HT1080 (cell line): ENCODE data around the gene RNF150. TPM values are rescaled to one million over a fixed set of nuclear protein-coding genes. Genes with fewer than 3 reads are reported as not detected.

Experiments
- DNase-seq: peaks from one replicate; pipeline ENCODE4 v3.0.0-alpha.2; 2015; ENCODE audit warnings: low read depth
- total RNA-seq: library from RNA; depleted of rRNA; stranded (reverse); fragments of >200 nt; shearing (Covaris generic); gene quantifications from 2 replicates; pipeline ENCODE4 v1.2.3, GENCODE V29; 2014

The RNF150 gene
- total RNA-seq, 1 experiment from 2014 or later: 0.37 TPM

GRCh38 chr4:140986045-140986444, 147.2 kb downstream of the RNF150 start:
- DNase-seq: no peak

GRCh38 chr4:140982613-140983340, 150.5 kb downstream of the RNF150 start:
- DNase-seq: no peak

GRCh38 chr4:140980426-140981200, 152.7 kb downstream of the RNF150 start:
- no peak for DNase-seq

- DNase-seq: no peak
These were observed 156.5 kb downstream of the RNF150 start for GRCh38 chr4:140976768-140977167.

- no peak for DNase-seq
These were observed 162.0 kb downstream of the RNF150 start for GRCh38 chr4:140971077-140971792.

GRCh38 chr4:140969296-140969695, 164.0 kb downstream of the RNF150 start:
- DNase-seq: no peak

GRCh38 chr4:140968371-140968770, 164.9 kb downstream of the RNF150 start:
- no peak for DNase-seq

GRCh38 chr4:140963883-140964282, 169.4 kb downstream of the RNF150 start:
- no peak for DNase-seq

- DNase-seq: no peak
These were observed 177.6 kb downstream of the RNF150 start for GRCh38 chr4:140955641-140956040.

GRCh38 chr4:140952717-140953116, 180.6 kb downstream of the RNF150 start:
- peak; percentile 63 for DNase-seq

GRCh38 chr4:140947506-140947905, 185.8 kb downstream of the RNF150 start:
- DNase-seq: peak; percentile 39

GRCh38 chr4:140945106-140945505, 188.2 kb downstream of the RNF150 start:
- DNase-seq: no peak

- DNase-seq: no peak
These were observed 188.7 kb downstream of the RNF150 start for GRCh38 chr4:140944572-140944971.

- DNase-seq: peak; percentile 18
These were observed 189.1 kb downstream of the RNF150 start for GRCh38 chr4:140944199-140944515.

- no peak for DNase-seq
These were observed 189.6 kb downstream of the RNF150 start for GRCh38 chr4:140943486-140944198.

- DNase-seq: no peak
These were observed 192.7 kb downstream of the RNF150 start for GRCh38 chr4:140940589-140940988.

- DNase-seq: peak; percentile 13
These were observed 195.4 kb downstream of the RNF150 start for GRCh38 chr4:140937866-140938265.

GRCh38 chr4:140935254-140935653, 198.0 kb downstream of the RNF150 start:
- DNase-seq: no peak

- no peak for DNase-seq
These were observed 200.7 kb downstream of the RNF150 start for GRCh38 chr4:140932501-140933045.

GRCh38 chr4:140931911-140932310, 201.4 kb downstream of the RNF150 start:
- DNase-seq: no peak

- no peak for DNase-seq
These were observed 202.7 kb downstream of the RNF150 start for GRCh38 chr4:140930557-140930956.
